UCSD-AML1 (cell line): ENCODE measurements around the gene KCNJ5.

Experiments
- DNase-seq: peaks from one replicate; lab custom pipeline; 2025; ENCODE audit not compliant: unreplicated experiment; lab: John Stamatoyannopoulos, UW

The KCNJ5 gene

GRCh38 chr11:128927683-128928336 is 36.7 kb downstream of the KCNJ5 start:
- no peak for DNase-seq

- DNase-seq: no peak
Measured at GRCh38 chr11:128928400-128928799, 37.2 kb downstream of the KCNJ5 start.

GRCh38 chr11:128929468-128929867 is 38.3 kb downstream of the KCNJ5 start:
- DNase-seq: no peak

- DNase-seq: no peak
Measured at GRCh38 chr11:128929991-128930390, 38.8 kb downstream of the KCNJ5 start.

GRCh38 chr11:128931066-128931465 is 39.9 kb downstream of the KCNJ5 start:
- no peak for DNase-seq

GRCh38 chr11:128931668-128932067 is 40.5 kb downstream of the KCNJ5 start:
- DNase-seq: no peak

- DNase-seq: no peak
Measured at GRCh38 chr11:128933481-128934178, 42.5 kb downstream of the KCNJ5 start.

GRCh38 chr11:128934351-128934750 is 43.2 kb downstream of the KCNJ5 start:
- DNase-seq: no peak

GRCh38 chr11:128934926-128935325 is 43.8 kb downstream of the KCNJ5 start:
- DNase-seq: no peak

- no peak for DNase-seq
Measured at GRCh38 chr11:128936606-128937251, 45.6 kb downstream of the KCNJ5 start.

GRCh38 chr11:128937480-128937879 is 46.3 kb downstream of the KCNJ5 start:
- no peak for DNase-seq

GRCh38 chr11:128938156-128938885 is 47.2 kb downstream of the KCNJ5 start:
- no peak for DNase-seq

- DNase-seq: no peak
Measured at GRCh38 chr11:128939591-128939990, 48.4 kb downstream of the KCNJ5 start.

GRCh38 chr11:128940156-128940555 is 49.0 kb downstream of the KCNJ5 start:
- DNase-seq: no peak

- no peak for DNase-seq
Measured at GRCh38 chr11:128940603-128941002, 49.4 kb downstream of the KCNJ5 start.

GRCh38 chr11:128941110-128941509 is 50.0 kb downstream of the KCNJ5 start:
- no peak for DNase-seq

- DNase-seq: no peak
Measured at GRCh38 chr11:128941573-128942271, 50.6 kb downstream of the KCNJ5 start.

GRCh38 chr11:128942272-128942612 is 51.1 kb downstream of the KCNJ5 start:
- no peak for DNase-seq

GRCh38 chr11:128942817-128943427 is 51.8 kb downstream of the KCNJ5 start, which contains the start of gene TP53AIP1:
TSS of gene TP53AIP1 (minus strand) at chr11:128942871. CDS start at chr11:128937818, 5,053 bp downstream.
- no peak for DNase-seq

- DNase-seq: no peak
Measured at GRCh38 chr11:128943428-128943976, 52.3 kb downstream of the KCNJ5 start.
